ENCODE data around the gene ART3. TPM values are rescaled to one million over a fixed set of nuclear protein-coding genes. Genes with fewer than 3 reads are reported as not detected.
A peak's percentile ranks its signal among the peaks of the same experiment; 100 is the strongest.

The ART3 gene
- total and polyA plus RNA-seq, 9 of the 15 experiments (the other 6 are each of a cell fraction or from before 2014, with no cell fraction given) = 0.69 to 1.4 (median 1.1) TPM; not detected in 1

GRCh38 chr4:76087007-76087769 is 12.7 kb downstream of the ART3 start (continued):
- TF ChIP-seq KLF1 (tag; IDR thresholded peaks at IDR 0.05) = no peak
- TF ChIP-seq CTBP1 (IDR thresholded peaks at IDR 0.05; ENCODE audit: borderline replicate concordance) = no peak; the same call in 1 of the 2 replicates
- TF ChIP-seq KAT2B (IDR thresholded peaks at IDR 0.05; ENCODE audit: low read depth, low read length) = no peak
- TF ChIP-seq MCM5 (IDR thresholded peaks at IDR 0.05; ENCODE audit: low read depth) = no peak
- 0 out of 2 replicates have a peak, but pooled peaks have one; percentile 19 for TF ChIP-seq SMARCC2 (IDR thresholded peaks at IDR 0.05; ENCODE audit: low read depth)
- no peak for TF ChIP-seq ZNF551 (CRISPR knock-in tag; IDR thresholded peaks at IDR 0.05)
- no peak for TF ChIP-seq LEF1 (IDR thresholded peaks at IDR 0.05)
- TF ChIP-seq, protein P1, sequence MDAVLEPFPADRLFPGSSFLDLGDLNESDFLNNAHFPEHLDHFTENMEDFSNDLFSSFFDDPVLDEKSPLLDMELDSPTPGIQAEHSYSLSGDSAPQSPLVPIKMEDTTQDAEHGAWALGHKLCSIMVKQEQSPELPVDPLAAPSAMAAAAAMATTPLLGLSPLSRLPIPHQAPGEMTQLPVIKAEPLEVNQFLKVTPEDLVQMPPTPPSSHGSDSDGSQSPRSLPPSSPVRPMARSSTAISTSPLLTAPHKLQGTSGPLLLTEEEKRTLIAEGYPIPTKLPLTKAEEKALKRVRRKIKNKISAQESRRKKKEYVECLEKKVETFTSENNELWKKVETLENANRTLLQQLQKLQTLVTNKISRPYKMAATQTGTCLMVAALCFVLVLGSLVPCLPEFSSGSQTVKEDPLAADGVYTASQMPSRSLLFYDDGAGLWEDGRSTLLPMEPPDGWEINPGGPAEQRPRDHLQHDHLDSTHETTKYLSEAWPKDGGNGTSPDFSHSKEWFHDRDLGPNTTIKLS (IDR thresholded peaks at IDR 0.05; ENCODE audit: borderline replicate concordance, low read depth) = peak; percentile 63; the same call in 1 of the 2 replicates
- no peak; the same call in 1 of the 2 replicates for TF ChIP-seq MYBL2 (IDR thresholded peaks at IDR 0.05; ENCODE audit: low read depth)
- no peak for TF ChIP-seq MYBL2 (CRISPR knock-in tag; IDR thresholded peaks at IDR 0.05; ENCODE audit: borderline replicate concordance)
- TF ChIP-seq MCM2 (IDR thresholded peaks at IDR 0.05; ENCODE audit: low read depth) = no peak
- no peak for TF ChIP-seq HNRNPH1 (optimal IDR thresholded peaks at IDR 0.05; ENCODE audit: low read depth, low read length)
- TF ChIP-seq, protein P2, sequence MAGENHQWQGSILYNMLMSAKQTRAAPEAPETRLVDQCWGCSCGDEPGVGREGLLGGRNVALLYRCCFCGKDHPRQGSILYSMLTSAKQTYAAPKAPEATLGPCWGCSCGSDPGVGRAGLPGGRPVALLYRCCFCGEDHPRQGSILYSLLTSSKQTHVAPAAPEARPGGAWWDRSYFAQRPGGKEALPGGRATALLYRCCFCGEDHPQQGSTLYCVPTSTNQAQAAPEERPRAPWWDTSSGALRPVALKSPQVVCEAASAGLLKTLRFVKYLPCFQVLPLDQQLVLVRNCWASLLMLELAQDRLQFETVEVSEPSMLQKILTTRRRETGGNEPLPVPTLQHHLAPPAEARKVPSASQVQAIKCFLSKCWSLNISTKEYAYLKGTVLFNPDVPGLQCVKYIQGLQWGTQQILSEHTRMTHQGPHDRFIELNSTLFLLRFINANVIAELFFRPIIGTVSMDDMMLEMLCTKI (IDR thresholded peaks at IDR 0.05; ENCODE audit: partially characterized antibody) = no peak
- no peak for TF ChIP-seq ZNF140 (CRISPR knock-in tag; IDR thresholded peaks at IDR 0.05)
- no peak for TF ChIP-seq NR2F6 (CRISPR knock-in tag; IDR thresholded peaks at IDR 0.05)
- no peak for TF ChIP-seq ZNF436 (CRISPR knock-in tag; IDR thresholded peaks at IDR 0.05)
- no peak for TF ChIP-seq NBN (IDR thresholded peaks at IDR 0.05; ENCODE audit: low read depth)
- no peak for TF ChIP-seq COPS2 (conservative IDR thresholded peaks at IDR 0.05)
- TF ChIP-seq, protein P3, sequence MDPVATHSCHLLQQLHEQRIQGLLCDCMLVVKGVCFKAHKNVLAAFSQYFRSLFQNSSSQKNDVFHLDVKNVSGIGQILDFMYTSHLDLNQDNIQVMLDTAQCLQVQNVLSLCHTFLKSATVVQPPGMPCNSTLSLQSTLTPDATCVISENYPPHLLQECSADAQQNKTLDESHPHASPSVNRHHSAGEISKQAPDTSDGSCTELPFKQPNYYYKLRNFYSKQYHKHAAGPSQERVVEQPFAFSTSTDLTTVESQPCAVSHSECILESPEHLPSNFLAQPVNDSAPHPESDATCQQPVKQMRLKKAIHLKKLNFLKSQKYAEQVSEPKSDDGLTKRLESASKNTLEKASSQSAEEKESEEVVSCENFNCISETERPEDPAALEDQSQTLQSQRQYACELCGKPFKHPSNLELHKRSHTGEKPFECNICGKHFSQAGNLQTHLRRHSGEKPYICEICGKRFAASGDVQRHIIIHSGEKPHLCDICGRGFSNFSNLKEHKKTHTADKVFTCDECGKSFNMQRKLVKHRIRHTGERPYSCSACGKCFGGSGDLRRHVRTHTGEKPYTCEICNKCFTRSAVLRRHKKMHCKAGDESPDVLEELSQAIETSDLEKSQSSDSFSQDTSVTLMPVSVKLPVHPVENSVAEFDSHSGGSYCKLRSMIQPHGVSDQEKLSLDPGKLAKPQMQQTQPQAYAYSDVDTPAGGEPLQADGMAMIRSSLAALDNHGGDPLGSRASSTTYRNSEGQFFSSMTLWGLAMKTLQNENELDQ (CRISPR knock-in tag; IDR thresholded peaks at IDR 0.05; ENCODE audit: borderline replicate concordance) = no peak
- TF ChIP-seq BCLAF1 (IDR thresholded peaks at IDR 0.05; ENCODE audit: borderline replicate concordance in 1 of 2, control insufficient read depth in 1 of 2, low read depth in 2 of 2, low read length in 1 of 2) = no peak
